ENCODE data around the gene PTGDS.

DNA sequence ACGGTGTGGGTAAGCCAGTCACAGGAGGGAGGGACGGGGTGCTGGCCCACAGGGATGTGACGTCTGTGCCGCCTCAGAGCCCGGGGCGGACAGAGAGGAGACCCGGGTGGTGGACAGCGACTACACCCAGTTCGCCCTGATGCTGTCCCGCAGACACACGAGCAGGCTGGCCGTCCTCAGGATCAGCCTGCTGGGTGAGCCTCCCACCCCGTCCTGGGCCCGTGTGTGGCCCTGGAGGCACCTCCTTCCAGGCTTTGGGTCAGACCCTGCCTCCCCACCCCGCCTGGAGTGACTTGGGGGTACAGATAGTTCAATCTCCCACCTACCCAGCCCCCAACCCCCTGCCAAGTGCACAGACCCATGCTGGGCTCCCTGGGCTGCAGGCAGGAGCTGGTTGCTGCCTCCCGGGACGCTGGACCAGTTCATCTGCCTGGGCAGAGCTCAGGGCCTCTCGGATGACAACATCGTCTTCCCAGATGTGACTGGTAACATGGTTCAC is 23.5 kb upstream of the PTGDS start:
- TF ChIP-seq, protein P1, sequence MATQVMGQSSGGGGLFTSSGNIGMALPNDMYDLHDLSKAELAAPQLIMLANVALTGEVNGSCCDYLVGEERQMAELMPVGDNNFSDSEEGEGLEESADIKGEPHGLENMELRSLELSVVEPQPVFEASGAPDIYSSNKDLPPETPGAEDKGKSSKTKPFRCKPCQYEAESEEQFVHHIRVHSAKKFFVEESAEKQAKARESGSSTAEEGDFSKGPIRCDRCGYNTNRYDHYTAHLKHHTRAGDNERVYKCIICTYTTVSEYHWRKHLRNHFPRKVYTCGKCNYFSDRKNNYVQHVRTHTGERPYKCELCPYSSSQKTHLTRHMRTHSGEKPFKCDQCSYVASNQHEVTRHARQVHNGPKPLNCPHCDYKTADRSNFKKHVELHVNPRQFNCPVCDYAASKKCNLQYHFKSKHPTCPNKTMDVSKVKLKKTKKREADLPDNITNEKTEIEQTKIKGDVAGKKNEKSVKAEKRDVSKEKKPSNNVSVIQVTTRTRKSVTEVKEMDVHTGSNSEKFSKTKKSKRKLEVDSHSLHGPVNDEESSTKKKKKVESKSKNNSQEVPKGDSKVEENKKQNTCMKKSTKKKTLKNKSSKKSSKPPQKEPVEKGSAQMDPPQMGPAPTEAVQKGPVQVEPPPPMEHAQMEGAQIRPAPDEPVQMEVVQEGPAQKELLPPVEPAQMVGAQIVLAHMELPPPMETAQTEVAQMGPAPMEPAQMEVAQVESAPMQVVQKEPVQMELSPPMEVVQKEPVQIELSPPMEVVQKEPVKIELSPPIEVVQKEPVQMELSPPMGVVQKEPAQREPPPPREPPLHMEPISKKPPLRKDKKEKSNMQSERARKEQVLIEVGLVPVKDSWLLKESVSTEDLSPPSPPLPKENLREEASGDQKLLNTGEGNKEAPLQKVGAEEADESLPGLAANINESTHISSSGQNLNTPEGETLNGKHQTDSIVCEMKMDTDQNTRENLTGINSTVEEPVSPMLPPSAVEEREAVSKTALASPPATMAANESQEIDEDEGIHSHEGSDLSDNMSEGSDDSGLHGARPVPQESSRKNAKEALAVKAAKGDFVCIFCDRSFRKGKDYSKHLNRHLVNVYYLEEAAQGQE (tag by site-specific recombination; IDR thresholded peaks at IDR 0.05): peak; percentile 33; the same call in 1 of the 2 replicates
- TF ChIP-seq MYNN (tag by site-specific recombination; IDR thresholded peaks at IDR 0.05; ENCODE audit: borderline replicate concordance) (no peak), ZNF112 (tag by site-specific recombination; IDR thresholded peaks at IDR 0.05) (no peak), ZNF10 (tag by site-specific recombination; IDR thresholded peaks at IDR 0.05) (no peak), MZF1 (tag by site-specific recombination; IDR thresholded peaks at IDR 0.05; ENCODE audit: borderline replicate concordance) (no peak), ZNF777 (tag by site-specific recombination; IDR thresholded peaks at IDR 0.05; ENCODE audit: borderline replicate concordance) (no peak), YY1 (tag by site-specific recombination; IDR thresholded peaks at IDR 0.05) (no peak), TCF7L2 (IDR thresholded peaks at IDR 0.05; ENCODE audit: borderline replicate concordance, low read depth, low read length) (no peak), ZNF473 (tag by site-specific recombination; IDR thresholded peaks at IDR 0.05) (no peak), ZNF624 (tag by site-specific recombination; IDR thresholded peaks at IDR 0.05) (no peak), ZBTB21 (tag by site-specific recombination; IDR thresholded peaks at IDR 0.05) (no peak)
- TF ChIP-seq, protein P2, sequence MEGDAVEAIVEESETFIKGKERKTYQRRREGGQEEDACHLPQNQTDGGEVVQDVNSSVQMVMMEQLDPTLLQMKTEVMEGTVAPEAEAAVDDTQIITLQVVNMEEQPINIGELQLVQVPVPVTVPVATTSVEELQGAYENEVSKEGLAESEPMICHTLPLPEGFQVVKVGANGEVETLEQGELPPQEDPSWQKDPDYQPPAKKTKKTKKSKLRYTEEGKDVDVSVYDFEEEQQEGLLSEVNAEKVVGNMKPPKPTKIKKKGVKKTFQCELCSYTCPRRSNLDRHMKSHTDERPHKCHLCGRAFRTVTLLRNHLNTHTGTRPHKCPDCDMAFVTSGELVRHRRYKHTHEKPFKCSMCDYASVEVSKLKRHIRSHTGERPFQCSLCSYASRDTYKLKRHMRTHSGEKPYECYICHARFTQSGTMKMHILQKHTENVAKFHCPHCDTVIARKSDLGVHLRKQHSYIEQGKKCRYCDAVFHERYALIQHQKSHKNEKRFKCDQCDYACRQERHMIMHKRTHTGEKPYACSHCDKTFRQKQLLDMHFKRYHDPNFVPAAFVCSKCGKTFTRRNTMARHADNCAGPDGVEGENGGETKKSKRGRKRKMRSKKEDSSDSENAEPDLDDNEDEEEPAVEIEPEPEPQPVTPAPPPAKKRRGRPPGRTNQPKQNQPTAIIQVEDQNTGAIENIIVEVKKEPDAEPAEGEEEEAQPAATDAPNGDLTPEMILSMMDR (tag by site-specific recombination; IDR thresholded peaks at IDR 0.05): no peak
- TF ChIP-seq, protein P3, sequence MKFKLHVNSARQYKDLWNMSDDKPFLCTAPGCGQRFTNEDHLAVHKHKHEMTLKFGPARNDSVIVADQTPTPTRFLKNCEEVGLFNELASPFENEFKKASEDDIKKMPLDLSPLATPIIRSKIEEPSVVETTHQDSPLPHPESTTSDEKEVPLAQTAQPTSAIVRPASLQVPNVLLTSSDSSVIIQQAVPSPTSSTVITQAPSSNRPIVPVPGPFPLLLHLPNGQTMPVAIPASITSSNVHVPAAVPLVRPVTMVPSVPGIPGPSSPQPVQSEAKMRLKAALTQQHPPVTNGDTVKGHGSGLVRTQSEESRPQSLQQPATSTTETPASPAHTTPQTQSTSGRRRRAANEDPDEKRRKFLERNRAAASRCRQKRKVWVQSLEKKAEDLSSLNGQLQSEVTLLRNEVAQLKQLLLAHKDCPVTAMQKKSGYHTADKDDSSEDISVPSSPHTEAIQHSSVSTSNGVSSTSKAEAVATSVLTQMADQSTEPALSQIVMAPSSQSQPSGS (tag by site-specific recombination; IDR thresholded peaks at IDR 0.05; ENCODE audit: low read depth): no peak

Data from HEK293 (cell line).